PC-3 (cell line): Measurements from ENCODE around the gene INAFM2. TPM values are rescaled to one million over a fixed set of nuclear protein-coding genes. Genes with fewer than 3 reads are reported as not detected.

Experiments
- ATAC-seq: fragments of 200-7000 bp; cut with Tn5 transposase; 2 replicates; pipeline ENCODE4 v1.9.1; 2020; ENCODE audit warnings: mild to moderate bottlenecking, moderate library complexity
- BruUV-seq: library from RNA; stranded (reverse); fragments of 400-500 nt; replicated peaks from 2 replicates; lab custom pipeline; 2021; lab: Mats Ljungman, UMichigan
- CTCF ChIA-PET: fragments of 300-600 bp; sonication (Branson Sonifier 250); formaldehyde crosslinking; loops from one replicate; lab custom pipeline; 2022; ENCODE audit warnings: antibody characterized with exemption; lab: Charles Lee
- POLR2A ChIA-PET: fragments of 300-600 bp; sonication (Branson Sonifier 250); formaldehyde crosslinking; loops from one replicate; lab custom pipeline; 2022; ENCODE audit warnings: antibody characterized with exemption; ENCODE audit not compliant: unreplicated experiment; lab: Charles Lee
- DNase-seq: peaks from one replicate; pipeline ENCODE4 v3.0.0-alpha.2; 2015
- H2AFZ ChIP-seq: fragments of 300-600 bp; sonication (generic); 2 replicates; pipeline ENCODE4 v1.6.0; 2016; ENCODE audit warnings: antibody characterized with exemption, low read length
- H3F3A ChIP-seq: fragments of 300-600 bp; sonication (generic); one replicate; pipeline ENCODE4 v1.6.0; 2017; ENCODE audit warnings: antibody characterized with exemption, low read length, control low read depth, mild to moderate bottlenecking; ENCODE audit not compliant: unreplicated experiment
- H3K27ac ChIP-seq: fragments of 300-600 bp; sonication (generic); 2 replicates; pipeline ENCODE4 v1.5.1; 2016; ENCODE audit warnings: mild to moderate bottlenecking, low read length
- H3K27me3 ChIP-seq: fragments of 300-600 bp; sonication (generic); 2 replicates; pipeline ENCODE4 v1.6.1; 2016; ENCODE audit warnings: low read length, mixed read lengths
- H3K36me3 ChIP-seq: fragments of 300-600 bp; sonication (generic); 2 replicates; pipeline ENCODE4 v1.6.1; 2016; ENCODE audit warnings: low read depth, mixed run types, low read length, mixed read lengths
- H3K4me1 ChIP-seq: fragments of 300-600 bp; sonication (generic); 2 replicates; pipeline ENCODE4 v1.5.1; 2016; ENCODE audit warnings: low read length; ENCODE audit not compliant: insufficient read depth
- H3K4me2 ChIP-seq: fragments of 300-600 bp; sonication (generic); 2 replicates; pipeline ENCODE4 v1.6.0; 2016; ENCODE audit warnings: low read length
- H3K4me3 ChIP-seq: fragments of 300-600 bp; sonication (generic); 2 replicates; pipeline ENCODE4 v1.5.1; 2016; ENCODE audit warnings: mild to moderate bottlenecking, low read length, mixed read lengths
- H3K79me2 ChIP-seq: fragments of 300-600 bp; sonication (generic); 2 replicates; pipeline ENCODE4 v1.6.1; 2017; ENCODE audit warnings: low read length, mixed read lengths
- H3K9ac ChIP-seq: fragments of 300-600 bp; sonication (generic); 2 replicates; pipeline ENCODE4 v1.6.0; 2016; ENCODE audit warnings: mild to moderate bottlenecking, low read length
- H3K9me2 ChIP-seq: fragments of 300-600 bp; sonication (generic); replicated peaks from 2 replicates; pipeline ENCODE4 v1.6.1; 2016; ENCODE audit warnings: mixed run types, low read length, mixed read lengths
- H3K9me3 ChIP-seq: fragments of 300-600 bp; sonication (generic); 2 replicates; pipeline ENCODE4 v1.6.1; 2016; ENCODE audit warnings: low read length, mixed read lengths
- H4K20me1 ChIP-seq: fragments of 300-600 bp; sonication (generic); 2 replicates; pipeline ENCODE4 v1.6.1; 2016; ENCODE audit warnings: low read length, mixed read lengths
- EZH2 ChIP-seq: fragments of 300-600 bp; sonication (generic); IDR thresholded peaks from one replicate; pipeline ENCODE4 v1.6.1; 2017; ENCODE audit warnings: antibody characterized with exemption, mild to moderate bottlenecking, low read length; ENCODE audit not compliant: unreplicated experiment
- EZH2phosphoT487 ChIP-seq: fragments of 300-600 bp; sonication (generic); IDR thresholded peaks from 2 replicates; pipeline ENCODE4 v1.6.1; 2018; ENCODE audit warnings: mild to moderate bottlenecking, antibody characterized with exemption, low read length, borderline replicate concordance
- intact Hi-C: fragments of 100-400 bp; cut with micrococcal nuclease; formaldehyde crosslinking; loops from 2 replicates; pipeline ENCODE4 v1.9.0; 2023
- total RNA-seq: library from RNA; depleted of rRNA; stranded (reverse); fragments of >200 nt; gene quantifications from 2 replicates; pipeline ENCODE4 v1.2.3, GENCODE V29; 2014
- TF ChIP-seq, protein P1 (sequence below): fragments of 300-600 bp; sonication (generic); conservative IDR thresholded peaks from 2 replicates; pipeline ENCODE4 v1.5.1; 2017; ENCODE audit warnings: antibody characterized with exemption, low read depth, mild to moderate bottlenecking, low read length

INAFM2 gene
- total RNA-seq, 1 experiment from 2014 or later: 22.1 TPM

DNA sequence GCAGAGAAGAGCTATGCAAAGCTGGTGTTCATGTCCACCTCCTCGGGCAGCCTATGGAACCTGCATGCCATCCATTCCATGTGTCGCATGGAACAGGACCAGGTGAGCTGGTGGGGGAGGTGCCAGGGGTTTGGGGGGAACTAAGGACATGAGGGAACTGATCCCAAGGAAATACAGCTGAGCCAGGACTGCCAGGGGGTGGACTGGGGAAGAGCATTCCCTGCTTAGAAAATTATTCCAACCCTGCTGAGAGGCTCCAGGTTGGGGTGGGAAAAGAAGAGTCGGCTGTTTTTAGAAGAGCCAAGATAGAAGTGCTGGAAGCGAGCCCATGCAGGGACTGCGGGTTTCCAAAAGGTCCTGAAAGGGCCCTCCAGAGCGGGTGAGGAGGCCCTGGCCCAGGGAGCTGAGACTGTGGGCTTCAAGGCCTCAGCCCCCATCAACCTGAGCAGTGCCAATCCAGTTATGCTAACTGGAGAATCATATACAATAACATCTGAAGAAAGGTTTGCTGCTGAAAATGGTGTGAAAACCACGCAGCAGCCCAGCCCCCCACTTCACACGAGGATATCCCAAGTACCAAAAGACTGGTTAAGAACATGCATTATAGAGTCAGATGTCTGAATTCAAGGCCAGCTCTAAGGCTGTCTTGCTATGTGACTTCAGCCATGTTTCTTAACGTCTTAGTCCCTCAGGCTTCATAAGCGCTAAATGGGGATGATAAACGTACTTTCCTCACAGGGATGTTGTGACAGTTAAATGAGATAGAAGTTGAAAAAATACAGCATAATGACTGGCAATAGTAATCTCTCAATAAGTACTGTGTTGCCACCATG, 42.3 kb downstream of the INAFM2 start:
- DNase-seq: no peak
- no peak overlapping the region for H3K9ac ChIP-seq
- no peak for ATAC-seq
- no peak overlapping the region for H2AFZ ChIP-seq
- no peak overlapping the region for H3K4me2 ChIP-seq
- POLR2A ChIA-PET: interaction anchor here (0.6 kb wide), 1 partner anchor 42 kb away, joined by 3 read pairs; no protein-coding TSS in a partner anchor
- no peaks in the 10 kb centered on the region for H3K9me2 ChIP-seq
- H3K36me3 ChIP-seq: no peaks in the 10 kb centered on the region
- H4K20me1 ChIP-seq: no peaks in the 10 kb centered on the region
- CTCF ChIA-PET: no interaction called here
- TF ChIP-seq EZH2phosphoT487 (no peak), EZH2 (no peak)
- TF ChIP-seq, protein P1, sequence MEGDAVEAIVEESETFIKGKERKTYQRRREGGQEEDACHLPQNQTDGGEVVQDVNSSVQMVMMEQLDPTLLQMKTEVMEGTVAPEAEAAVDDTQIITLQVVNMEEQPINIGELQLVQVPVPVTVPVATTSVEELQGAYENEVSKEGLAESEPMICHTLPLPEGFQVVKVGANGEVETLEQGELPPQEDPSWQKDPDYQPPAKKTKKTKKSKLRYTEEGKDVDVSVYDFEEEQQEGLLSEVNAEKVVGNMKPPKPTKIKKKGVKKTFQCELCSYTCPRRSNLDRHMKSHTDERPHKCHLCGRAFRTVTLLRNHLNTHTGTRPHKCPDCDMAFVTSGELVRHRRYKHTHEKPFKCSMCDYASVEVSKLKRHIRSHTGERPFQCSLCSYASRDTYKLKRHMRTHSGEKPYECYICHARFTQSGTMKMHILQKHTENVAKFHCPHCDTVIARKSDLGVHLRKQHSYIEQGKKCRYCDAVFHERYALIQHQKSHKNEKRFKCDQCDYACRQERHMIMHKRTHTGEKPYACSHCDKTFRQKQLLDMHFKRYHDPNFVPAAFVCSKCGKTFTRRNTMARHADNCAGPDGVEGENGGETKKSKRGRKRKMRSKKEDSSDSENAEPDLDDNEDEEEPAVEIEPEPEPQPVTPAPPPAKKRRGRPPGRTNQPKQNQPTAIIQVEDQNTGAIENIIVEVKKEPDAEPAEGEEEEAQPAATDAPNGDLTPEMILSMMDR: no peak
- H3K27me3 ChIP-seq: no peaks in the 10 kb centered on the region
- H3K9me3 ChIP-seq: no peaks in the 10 kb centered on the region
- no peaks in the 10 kb centered on the region; the same call in 1 of the 2 replicates for H3K4me1 ChIP-seq
- no peaks in the 10 kb centered on the region for H3K79me2 ChIP-seq
- no peaks in the 10 kb centered on the region for H3F3A ChIP-seq
- BruUV-seq: no TSS peak
- intact Hi-C loops: no loop called here
- no peak overlapping the region for H3K27ac ChIP-seq
- no peak overlapping the region for H3K4me3 ChIP-seq

DNA sequence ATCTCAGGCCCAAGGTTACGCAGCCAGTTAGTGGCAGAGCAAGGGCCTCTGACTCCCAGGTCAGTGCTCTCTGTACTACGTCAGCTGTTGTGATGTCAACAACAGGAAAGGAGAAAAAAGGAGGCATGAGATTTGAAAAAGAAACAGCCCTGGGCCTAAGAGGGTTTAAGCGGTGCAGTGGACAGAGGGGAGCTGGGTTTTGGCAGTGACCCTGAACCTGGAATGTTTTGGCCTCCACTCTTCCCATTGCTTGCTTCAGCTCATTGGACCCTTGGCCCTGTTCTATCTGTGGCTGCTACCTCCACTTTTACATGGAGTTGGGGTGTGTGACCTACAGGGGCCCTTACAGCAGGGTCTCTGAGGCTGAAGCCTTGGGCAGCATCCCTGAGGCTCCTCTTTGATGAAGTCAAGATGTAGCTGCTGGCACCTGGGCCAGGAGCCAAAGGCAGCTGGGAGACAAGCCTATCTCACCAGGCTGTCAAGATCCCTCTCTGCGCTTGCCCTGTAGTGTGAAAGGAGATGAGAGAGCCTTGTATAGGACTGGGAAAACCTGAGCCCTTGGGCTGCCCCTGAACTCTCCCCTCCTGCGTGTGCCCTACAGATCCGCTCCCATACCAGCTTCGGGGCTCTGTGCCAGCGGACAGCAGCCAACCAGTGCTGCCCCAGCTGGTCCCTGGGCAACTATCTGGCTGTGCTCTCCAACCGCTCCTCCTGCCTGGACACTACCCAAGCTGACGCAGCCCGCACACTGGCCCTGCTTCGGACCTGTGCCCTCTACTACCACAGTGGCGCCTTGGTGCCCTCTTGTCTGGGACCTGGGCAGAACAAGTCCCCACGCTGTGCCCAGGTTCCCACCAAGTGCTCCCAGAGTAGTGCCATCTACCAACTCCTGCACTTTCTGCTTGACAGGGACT, 43.2 kb downstream of the INAFM2 start:
- H3K27ac ChIP-seq: no peak overlapping the region
- H3K27me3 ChIP-seq: no peaks in the 10 kb centered on the region
- no peak overlapping the region for H3K4me2 ChIP-seq
- H3K9me2 ChIP-seq: no peaks in the 10 kb centered on the region
- no peaks in the 10 kb centered on the region for H4K20me1 ChIP-seq
- no peak overlapping the region for H3K4me3 ChIP-seq
- no peaks in the 10 kb centered on the region for H3K36me3 ChIP-seq
- ChIA-PET CTCF (interaction anchor here (0.6 to 1.3 kb wide), 2 partner anchors 23 to 254 kb away, joined by 5 to 9 read pairs; no protein-coding TSS in a partner anchor), POLR2A (no interaction called here)
- H3K79me2 ChIP-seq: no peaks in the 10 kb centered on the region
- ATAC-seq (no peak), DNase-seq (no peak)
- no peaks in the 10 kb centered on the region for H3F3A ChIP-seq
- no peak overlapping the region for H2AFZ ChIP-seq
- no peaks in the 10 kb centered on the region; the same call in 1 of the 2 replicates for H3K4me1 ChIP-seq
- intact Hi-C loops: no loop called here
- no peak overlapping the region for H3K9ac ChIP-seq
- BruUV-seq: no TSS peak
- H3K9me3 ChIP-seq: no peaks in the 10 kb centered on the region
- TF ChIP-seq EZH2phosphoT487: no peak
- TF ChIP-seq EZH2: no peak
- TF ChIP-seq, protein P1: no peak
